GM13977 (cell line): ENCODE data around the gene DTWD1.
"Not testable (repeated sequence)": the region's sequence is repeated elsewhere in the genome, so short reads cannot be mapped to it uniquely, and the experiment has no call there.

Source experiments
- DNase-seq: peaks from one replicate; pipeline ENCODE4 v3.0.0; 2012; ENCODE audit warnings: low spot score
- CTCF ChIP-seq: IDR thresholded peaks from 2 replicates; pipeline ENCODE4 v1.5.1; 2012; ENCODE audit warnings: mild to moderate bottlenecking, control low read depth; ENCODE audit not compliant: insufficient read depth; ENCODE audit errors: extremely low read depth, missing control alignments
- in situ Hi-C: fragments of 300-500 bp; cut with MboI; formaldehyde crosslinking; loops from one replicate; pipeline ENCODE4 v1.12.0; 2022; ENCODE audit warnings: low sequenced_read_pairs, low pct_unique_long_range_greater_than_20kb, mixed read lengths, inconsistent platforms; ENCODE audit not compliant: unreplicated experiment

The DTWD1 gene

GRCh38 chr15:49620658-49621368, at the start of gene DTWD1, which contains the start of gene FAM227B:
Gene DTWD1 (plus strand): TSS chr15:49621048. CDS start chr15:49625168, 4,120 bp downstream.
Gene FAM227B (minus strand): TSS chr15:49620818. CDS start chr15:49615171, 5,647 bp downstream.
- in situ Hi-C loops = no loop called here
- DNase-seq = peak; percentile 88
- no peak for TF ChIP-seq CTCF

- TF ChIP-seq CTCF = no peak
- in situ Hi-C loops = no loop called here
- DNase-seq = no peak
Measured at GRCh38 chr15:49573421-49573820, 47.4 kb upstream of the DTWD1 start.

- in situ Hi-C loops = no loop called here
- no peak for TF ChIP-seq CTCF
- peak; percentile 19 for DNase-seq
Measured at GRCh38 chr15:49589030-49589429, 31.8 kb upstream of the DTWD1 start.

GRCh38 chr15:49592829-49593316, 28.0 kb upstream of the DTWD1 start:
- DNase-seq, in situ Hi-C loops: not testable (repeated sequence)

GRCh38 chr15:49604625-49605409, 16.0 kb upstream of the DTWD1 start:
- DNase-seq = no peak
- in situ Hi-C loops = no loop called here
- no peak for TF ChIP-seq CTCF

- DNase-seq = no peak
- in situ Hi-C loops = no loop called here
- no peak for TF ChIP-seq CTCF
Measured at GRCh38 chr15:49605588-49605987, 15.3 kb upstream of the DTWD1 start.

- no peak for DNase-seq
- in situ Hi-C loops = no loop called here
- no peak for TF ChIP-seq CTCF
Measured at GRCh38 chr15:49606594-49606993, 14.3 kb upstream of the DTWD1 start.
